Measurements from ENCODE around the gene SCMH1. TPM values are rescaled to one million over a fixed set of nuclear protein-coding genes. Genes with fewer than 3 reads are reported as not detected.
"Not testable (repeated sequence)": the region's sequence is repeated elsewhere in the genome, so short reads cannot be mapped to it uniquely, and the experiment has no call there.

SCMH1 gene
- total and polyA plus RNA-seq, 12 donors, result 29.3 to 62.5 (median 42.2) TPM

GRCh38 chr1:41122851-41123518, 119.1 kb downstream of the SCMH1 start:
- H3K9me3 ChIP-seq (replicated peaks in 1 of 3), result no peaks in the 10 kb centered on the region
- peak in 1 of 7 donors; percentile 19 for DNase-seq
- intact Hi-C loops (cut with DNase I), result no loop called here
- H3K4me3 ChIP-seq, result no peak overlapping the region
- no peaks in the 10 kb centered on the region for H3K4me1 ChIP-seq (replicated peaks in 1 of 2)
- no peak overlapping the region for H3K27ac ChIP-seq
- no peaks in the 10 kb centered on the region for H3K27me3 ChIP-seq
- TF ChIP-seq CTCF (IDR thresholded peaks at IDR 0.05) (peak; percentile 6 to 48 (median 36)), POLR2A (IDR thresholded peaks at IDR 0.05) (no peak)
- no peaks in the 10 kb centered on the region for H3K36me3 ChIP-seq (replicated peaks in 1 of 2)
- WGBS, 4 donors, result 77 to 89% (median 87%) methylated on average over 8 of the region's 8 CpGs

GRCh38 chr1:41122148-41122547, 120.0 kb downstream of the SCMH1 start:
- DNase-seq, result no peak
- intact Hi-C loops (cut with DNase I), result no loop called here
- H3K9me3 ChIP-seq (replicated peaks in 1 of 3), result no peaks in the 10 kb centered on the region
- H3K4me1 ChIP-seq (replicated peaks in 1 of 2), result no peaks in the 10 kb centered on the region
- no peaks in the 10 kb centered on the region for H3K27me3 ChIP-seq
- no peaks in the 10 kb centered on the region for H3K36me3 ChIP-seq (replicated peaks in 1 of 2)
- H3K27ac ChIP-seq, result no peak overlapping the region
- H3K4me3 ChIP-seq, result no peak overlapping the region
- TF ChIP-seq CTCF (IDR thresholded peaks at IDR 0.05) (no peak), POLR2A (IDR thresholded peaks at IDR 0.05) (no peak)

GRCh38 chr1:41118645-41119044, 123.5 kb downstream of the SCMH1 start:
- Histone ChIP-seq H3K27ac (no peak overlapping the region), H3K4me1 (replicated peaks in 1 of 2) (no peaks in the 10 kb centered on the region), H3K9me3 (replicated peaks in 1 of 3) (no peaks in the 10 kb centered on the region), H3K27me3 (no peaks in the 10 kb centered on the region), H3K36me3 (replicated peaks in 1 of 2) (no peaks in the 10 kb centered on the region), H3K4me3 (no peak overlapping the region)
- intact Hi-C loops (cut with DNase I), result no loop called here
- DNase-seq, result no peak
- no peak for TF ChIP-seq CTCF (IDR thresholded peaks at IDR 0.05)
- no peak for TF ChIP-seq POLR2A (IDR thresholded peaks at IDR 0.05)

GRCh38 chr1:41117241-41117640, 124.9 kb downstream of the SCMH1 start:
- H3K36me3 ChIP-seq (replicated peaks in 1 of 2); H3K4me1 ChIP-seq (replicated peaks in 1 of 2); H3K27ac ChIP-seq; H3K9me3 ChIP-seq (replicated peaks in 1 of 3); intact Hi-C loops (cut with DNase I); H3K4me3 ChIP-seq; H3K27me3 ChIP-seq; DNase-seq: not testable (repeated sequence)
- peak in 2 of 6 experiments; percentile 19 to 22 for TF ChIP-seq CTCF (IDR thresholded peaks at IDR 0.05)
- 80 to 96% (median 88%) methylated on average over 10 to 13 of the region's 15 CpGs for WGBS, 4 donors
